HG03469 (cell line): ENCODE measurements around the gene DPP6.

Experiments used
- ATAC-seq: cut with Tn5 transposase; IDR thresholded peaks from one replicate; pipeline ENCODE4 v1.9.1; 2021; ENCODE audit warnings: mild to moderate bottlenecking, moderate library complexity, moderate number of reproducible peaks; ENCODE audit not compliant: unreplicated experiment

Gene DPP6

GRCh38 chr7:154330318-154330717 lies 278.1 kb downstream of the DPP6 start:
- no peak for ATAC-seq

- no peak for ATAC-seq
These were observed 280.8 kb downstream of the DPP6 start for GRCh38 chr7:154332811-154333580.

GRCh38 chr7:154336295-154336694 lies 284.1 kb downstream of the DPP6 start:
- ATAC-seq: no peak

DNA sequence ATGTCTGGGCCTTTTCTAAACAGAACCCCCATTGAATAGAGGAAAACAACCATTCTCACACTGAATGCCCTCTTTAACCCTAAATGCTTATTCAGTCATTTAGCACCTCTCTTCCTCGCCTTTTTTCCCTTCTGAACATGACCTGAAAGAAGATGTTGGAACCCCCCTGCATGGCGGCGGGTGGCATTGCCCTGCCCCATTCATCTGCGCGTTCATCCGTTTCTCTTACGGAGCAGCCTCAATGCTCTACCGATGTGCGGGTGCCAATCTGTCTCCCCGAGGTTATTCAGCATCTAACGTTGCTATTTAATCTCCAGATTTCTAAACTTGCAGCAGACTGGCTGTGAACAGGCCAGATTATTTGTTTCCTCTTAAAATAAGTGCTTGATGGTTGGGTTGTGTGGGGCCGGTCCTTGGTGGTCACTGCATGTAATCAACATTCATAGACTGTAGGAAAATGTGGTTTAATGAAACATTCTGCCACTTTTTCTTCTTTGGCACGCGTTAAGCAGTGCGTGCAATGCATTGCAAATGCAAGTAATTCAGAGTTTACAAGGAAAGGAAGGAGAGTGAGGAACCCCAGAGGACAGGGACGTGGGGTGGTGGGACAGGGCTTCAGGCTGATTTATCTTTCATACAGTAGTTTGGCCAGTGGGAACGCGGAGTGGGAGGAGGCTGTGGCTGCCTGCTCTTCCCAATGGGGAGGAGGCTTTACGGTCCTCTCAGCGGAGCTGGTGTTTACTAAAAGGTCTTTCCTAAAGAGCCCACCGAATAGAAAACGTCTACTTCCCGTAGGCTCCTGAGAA lies 286.7 kb downstream of the DPP6 start:
- ATAC-seq: no peak

- ATAC-seq: no peak
These were observed 290.9 kb downstream of the DPP6 start for GRCh38 chr7:154342971-154343633.

DNA sequence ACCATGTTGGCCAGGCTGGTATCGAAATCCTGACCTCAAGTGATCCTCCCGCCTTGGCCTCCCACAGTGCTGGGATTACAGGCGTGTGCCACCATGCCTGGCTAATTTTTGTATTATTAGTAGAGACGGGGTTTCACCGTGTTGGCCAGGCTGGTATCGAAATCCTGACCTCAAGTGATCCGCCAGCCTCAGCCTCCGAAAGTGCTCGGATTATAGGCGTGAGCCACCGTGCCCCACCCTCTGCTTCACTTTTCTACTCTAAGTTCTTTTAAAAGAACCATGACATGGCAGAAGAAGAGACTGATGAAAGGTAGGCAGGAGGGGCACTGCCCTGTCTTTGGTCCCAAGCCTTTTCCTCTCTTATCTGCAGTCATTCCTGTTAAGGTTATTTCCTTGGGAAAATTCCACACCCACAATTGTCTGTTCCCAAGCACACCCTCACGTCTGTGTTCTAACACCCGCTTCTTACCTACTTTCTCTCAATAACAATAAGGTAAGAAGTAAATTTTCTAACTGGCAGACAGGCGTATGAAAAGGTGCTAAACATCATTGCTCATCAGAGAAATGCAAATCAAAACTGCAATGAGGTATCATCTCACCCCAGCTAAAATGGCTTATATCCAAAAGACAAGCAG lies 291.7 kb downstream of the DPP6 start:
- no peak for ATAC-seq

DNA sequence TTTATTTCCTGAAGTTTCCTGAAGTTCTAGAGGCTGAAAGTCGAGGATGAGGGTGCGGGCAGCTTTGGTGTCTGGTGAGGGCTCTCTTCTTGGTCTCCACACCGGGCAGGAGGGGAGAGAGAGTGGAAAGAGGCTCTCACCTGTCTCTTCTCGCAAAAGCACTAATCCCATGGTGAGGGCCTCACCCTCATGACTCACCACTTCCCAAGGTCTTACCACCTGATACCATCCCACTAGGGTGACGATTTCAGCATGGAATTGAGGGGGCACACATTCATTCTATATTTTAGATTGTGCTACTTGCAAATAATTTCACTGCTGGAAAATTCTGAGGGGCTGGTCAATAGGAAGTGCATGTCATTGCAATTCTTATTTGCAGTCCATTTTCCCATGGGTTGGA lies 292.9 kb downstream of the DPP6 start:
- ATAC-seq: no peak

- no peak for ATAC-seq
These were observed 295.6 kb downstream of the DPP6 start for GRCh38 chr7:154347700-154348266.

- no peak for ATAC-seq
These were observed 298.7 kb downstream of the DPP6 start for GRCh38 chr7:154350892-154351291.

DNA sequence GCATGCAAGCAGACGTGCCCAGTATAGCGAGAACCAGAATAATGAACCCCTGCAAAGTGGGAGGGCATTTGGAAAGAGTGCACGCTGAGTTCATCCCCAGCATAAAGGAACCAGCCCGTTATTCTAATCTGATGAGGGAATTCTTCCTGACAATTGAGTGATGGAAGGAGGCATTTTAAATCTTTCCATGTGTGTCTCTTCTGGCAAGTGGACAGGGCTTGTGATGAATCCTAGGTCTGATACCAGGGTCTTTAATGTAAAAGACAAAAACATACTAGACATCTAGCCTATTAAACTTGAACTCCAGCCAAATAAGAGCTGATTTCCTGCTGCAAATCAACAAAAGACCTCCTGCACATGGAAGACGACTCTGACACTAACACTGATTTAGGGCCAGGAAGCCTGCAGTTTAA lies 301.2 kb downstream of the DPP6 start:
- ATAC-seq: no peak

- ATAC-seq: no peak
These were observed 312.0 kb downstream of the DPP6 start for GRCh38 chr7:154364170-154364569.

GRCh38 chr7:154371424-154371823 lies 319.2 kb downstream of the DPP6 start:
- no peak for ATAC-seq

GRCh38 chr7:154372011-154372601 lies 319.9 kb downstream of the DPP6 start:
- no peak for ATAC-seq

- ATAC-seq: no peak
These were observed 321.8 kb downstream of the DPP6 start for GRCh38 chr7:154373956-154374355.

DNA sequence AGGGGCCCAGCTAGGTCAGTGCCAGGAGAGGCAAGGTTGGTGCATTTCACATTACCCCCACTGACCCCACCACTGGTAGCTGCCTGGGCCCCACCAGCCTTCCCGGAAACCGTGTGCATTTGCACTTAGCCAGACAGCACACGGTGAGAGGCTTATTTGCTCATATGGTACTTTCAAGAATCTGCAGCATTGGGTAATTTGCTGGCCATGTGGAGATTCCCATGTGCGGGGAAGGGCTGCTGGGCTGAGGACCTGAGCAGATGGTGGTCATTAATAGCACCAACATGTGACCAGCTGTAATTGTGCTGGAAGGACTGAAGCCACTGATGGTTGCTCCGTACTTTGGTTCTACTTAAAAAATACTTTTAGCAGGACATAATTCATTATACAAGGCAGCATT lies 323.8 kb downstream of the DPP6 start:
- ATAC-seq: no peak

GRCh38 chr7:154380771-154381170 lies 328.6 kb downstream of the DPP6 start:
- ATAC-seq: no peak

GRCh38 chr7:154383045-154383444 lies 330.8 kb downstream of the DPP6 start:
- no peak for ATAC-seq

- no peak for ATAC-seq
These were observed 333.0 kb downstream of the DPP6 start for GRCh38 chr7:154385214-154385613.

- ATAC-seq: no peak
These were observed 335.1 kb downstream of the DPP6 start for GRCh38 chr7:154387252-154387651.

- no peak for ATAC-seq
These were observed 336.2 kb downstream of the DPP6 start for GRCh38 chr7:154388412-154388811.
